Stomach (tissue), 4 donors: ENCODE data around the gene ACBD4.

Experiments used
- POLR2A ChIP-seq, 4 donors: fragments of 450-650 bp; IDR thresholded peaks; one replicate each; pipeline ENCODE4 v1.6.1; 2016; ENCODE audit warnings: antibody characterized with exemption in 4 of 4, control low read depth in 2 of 4, mild to moderate bottlenecking in 1 of 4, moderate library complexity in 1 of 4
- TF ChIP-seq, protein P1 (sequence below), 7 experiments: fragments of 450-650 bp in 4 of 7; fragments of 200-600 bp in 3 of 7; sonication (generic) in 3 of 7; IDR thresholded peaks; one replicate each; pipeline ENCODE4 v1.5.1; 2016 to 2019; ENCODE audit warnings: antibody characterized with exemption in 7 of 7, control low read depth in 2 of 7, mild to moderate bottlenecking in 1 of 7

- TF ChIP-seq, protein P1, sequence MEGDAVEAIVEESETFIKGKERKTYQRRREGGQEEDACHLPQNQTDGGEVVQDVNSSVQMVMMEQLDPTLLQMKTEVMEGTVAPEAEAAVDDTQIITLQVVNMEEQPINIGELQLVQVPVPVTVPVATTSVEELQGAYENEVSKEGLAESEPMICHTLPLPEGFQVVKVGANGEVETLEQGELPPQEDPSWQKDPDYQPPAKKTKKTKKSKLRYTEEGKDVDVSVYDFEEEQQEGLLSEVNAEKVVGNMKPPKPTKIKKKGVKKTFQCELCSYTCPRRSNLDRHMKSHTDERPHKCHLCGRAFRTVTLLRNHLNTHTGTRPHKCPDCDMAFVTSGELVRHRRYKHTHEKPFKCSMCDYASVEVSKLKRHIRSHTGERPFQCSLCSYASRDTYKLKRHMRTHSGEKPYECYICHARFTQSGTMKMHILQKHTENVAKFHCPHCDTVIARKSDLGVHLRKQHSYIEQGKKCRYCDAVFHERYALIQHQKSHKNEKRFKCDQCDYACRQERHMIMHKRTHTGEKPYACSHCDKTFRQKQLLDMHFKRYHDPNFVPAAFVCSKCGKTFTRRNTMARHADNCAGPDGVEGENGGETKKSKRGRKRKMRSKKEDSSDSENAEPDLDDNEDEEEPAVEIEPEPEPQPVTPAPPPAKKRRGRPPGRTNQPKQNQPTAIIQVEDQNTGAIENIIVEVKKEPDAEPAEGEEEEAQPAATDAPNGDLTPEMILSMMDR (IDR thresholded peaks at IDR 0.05): peak in 5 of 7 experiments; percentile 54 to 91 (median 73)
- TF ChIP-seq POLR2A (IDR thresholded peaks at IDR 0.05): no peak
These were observed 3.7 kb upstream of the ACBD4 start for GRCh38 chr17:45131616-45132319.
